Right lobe of liver (tissue), 4 donors: ENCODE results near the gene RUBCN.

Experiments
- CTCF ChIP-seq, 4 donors: fragments of 200-600 bp in 3 of 4; fragments of 450-650 bp in 1 of 4; IDR thresholded peaks; one replicate each; pipeline versions ENCODE4 v1.5.1 to v1.8.0; 2016 to 2022; ENCODE audit warnings: antibody characterized with exemption in 4 of 4, mild to moderate bottlenecking in 2 of 4
- POLR2A ChIP-seq: fragments of 450-650 bp; IDR thresholded peaks from one replicate; pipeline ENCODE4 v1.6.1; 2017; ENCODE audit warnings: antibody characterized with exemption, mild to moderate bottlenecking
- donor health status: DM: no; HTN: no; CAD: no.
- donor health status: DM: no; HTN: no; CAD: no.
- donor health status: DM: no; HTN: yes; CAD: no.

GRCh38 chr3:197734667-197735318, 1.9 kb downstream of the RUBCN start:
- TF ChIP-seq CTCF (IDR thresholded peaks at IDR 0.05) (no peak), POLR2A (no peak)
